Islet precursor cell (in vitro differentiated cells): ENCODE results near the gene LACRT.
"Not testable (repeated sequence)": the region's sequence is repeated elsewhere in the genome, so short reads cannot be mapped to it uniquely, and the experiment has no call there.

Experiments used
- DNase-seq: peaks from one replicate; pipeline ENCODE4 v3.0.0-alpha.2; 2018

LACRT gene

GRCh38 chr12:54634795-54635194 lies at the start of gene LACRT:
Gene LACRT, minus strand, starts transcription at chr12:54634895. Its CDS starts 54 bp downstream, at chr12:54634841.
- peak; percentile 36 for DNase-seq

DNA sequence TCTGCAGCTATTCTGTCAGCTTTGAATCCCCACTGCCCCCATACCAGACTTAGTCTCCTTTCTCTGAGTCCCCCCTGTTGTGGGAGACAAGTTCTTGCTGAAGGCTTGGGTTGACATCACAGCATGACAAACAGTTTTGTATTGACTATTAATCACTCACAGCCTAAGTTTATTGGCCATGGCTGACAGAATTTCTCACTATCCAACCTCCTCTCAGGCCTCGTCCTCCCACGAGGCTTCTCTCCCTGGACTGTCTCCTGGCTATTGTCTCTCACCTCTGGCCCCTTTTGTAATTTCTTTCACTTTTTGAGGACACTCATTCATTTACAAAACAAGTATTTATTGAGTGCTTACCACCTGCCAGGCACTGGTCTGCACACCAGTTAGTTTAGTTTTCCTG lies 48.7 kb upstream of the LACRT start:
- no peak for DNase-seq

DNA sequence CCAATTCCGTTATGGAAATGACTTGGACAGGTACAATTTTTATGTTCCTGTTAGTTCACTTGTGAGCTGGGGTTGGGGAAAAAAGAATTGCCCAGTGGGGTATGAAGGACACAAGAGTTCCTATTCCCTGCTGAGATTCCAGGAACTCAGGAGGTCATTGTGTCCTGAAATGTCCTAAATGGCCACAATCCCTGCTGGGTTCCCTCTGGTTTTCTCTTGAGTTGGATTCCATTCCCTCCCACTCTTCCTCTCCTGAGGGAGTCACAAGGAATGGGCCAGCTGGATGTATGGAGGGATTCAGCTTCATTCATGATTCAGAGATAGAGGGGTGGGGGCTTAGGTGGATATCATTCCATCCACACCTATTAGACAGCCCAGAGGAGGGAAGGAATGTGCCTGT lies 48.0 kb upstream of the LACRT start:
- DNase-seq: no peak

- peak; percentile 82 for DNase-seq
These were observed 45.7 kb upstream of the LACRT start for GRCh38 chr12:54680374-54680773.

- peak; percentile 50 for DNase-seq
These were observed 43.4 kb upstream of the LACRT start for GRCh38 chr12:54678131-54678530.

DNA sequence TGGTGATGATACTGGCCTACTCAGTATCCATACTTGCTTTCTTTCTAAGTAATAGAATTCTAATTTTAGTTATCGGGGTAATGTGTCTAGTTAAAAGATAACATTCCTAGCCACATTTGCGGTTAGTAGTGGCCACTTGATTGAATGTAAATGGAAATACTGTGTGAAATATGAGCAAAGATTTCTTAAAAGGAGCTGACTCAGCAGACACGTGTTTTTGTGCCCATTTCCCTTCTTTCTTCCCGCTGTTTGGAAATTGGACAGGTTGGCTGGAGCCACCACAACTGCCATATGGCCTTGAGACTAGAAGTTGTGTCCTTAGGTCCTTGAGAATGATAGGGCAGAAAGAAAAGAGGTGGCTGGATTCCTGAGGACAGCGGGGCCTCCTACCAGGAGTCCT lies 33.2 kb upstream of the LACRT start:
- DNase-seq: peak; percentile 32

- peak; percentile 25 for DNase-seq
These were observed 31.3 kb upstream of the LACRT start for GRCh38 chr12:54666008-54666407.

DNA sequence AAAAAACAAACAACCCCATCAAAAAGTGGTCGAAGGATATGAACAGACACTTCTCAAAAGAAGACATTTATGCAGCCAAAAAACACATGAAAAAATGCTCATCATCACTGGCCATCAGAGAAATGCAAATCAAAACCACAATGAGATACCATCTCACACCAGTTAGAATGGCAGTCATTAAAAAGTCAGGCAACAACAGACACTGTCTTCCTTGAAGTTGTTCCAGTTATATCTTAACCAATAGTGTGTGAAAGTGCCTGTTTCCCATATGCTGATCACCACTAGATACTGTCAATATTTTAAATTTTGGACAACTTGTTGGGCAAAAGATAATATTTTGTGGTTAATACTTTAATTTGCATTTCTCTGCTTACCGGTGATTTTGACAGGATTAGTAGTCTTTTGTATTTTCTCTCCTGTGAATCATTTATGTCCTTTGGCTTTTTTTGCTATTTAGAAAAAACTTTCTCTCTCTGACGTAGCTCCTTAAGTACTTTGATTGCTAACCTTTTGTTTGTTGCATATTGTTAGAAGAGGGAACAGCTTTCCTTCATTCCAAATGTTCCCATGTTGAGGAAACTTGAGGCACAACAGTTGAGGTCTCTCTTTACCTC lies 30.4 kb upstream of the LACRT start:
- not testable (repeated sequence) for DNase-seq

DNA sequence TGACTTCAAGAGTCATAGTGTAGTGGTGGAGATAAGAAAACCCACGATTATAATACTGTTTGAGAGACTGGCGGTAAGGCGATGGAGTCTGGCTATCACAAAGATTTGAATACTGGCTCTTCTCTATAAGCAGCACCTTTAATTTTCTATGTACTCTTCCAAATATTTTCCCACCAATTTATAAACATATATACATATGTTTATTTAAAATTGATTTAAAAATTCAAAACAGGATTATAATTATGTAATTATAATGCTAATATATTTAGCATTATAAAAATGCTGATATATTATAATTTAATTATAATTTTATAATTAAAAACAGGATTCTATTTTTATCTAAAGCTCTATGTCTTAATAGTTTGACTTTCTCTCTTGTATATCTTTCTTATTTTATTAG lies 28.9 kb upstream of the LACRT start:
- DNase-seq: no peak

GRCh38 chr12:54662026-54662425 lies 27.3 kb upstream of the LACRT start:
- peak; percentile 40 for DNase-seq

DNA sequence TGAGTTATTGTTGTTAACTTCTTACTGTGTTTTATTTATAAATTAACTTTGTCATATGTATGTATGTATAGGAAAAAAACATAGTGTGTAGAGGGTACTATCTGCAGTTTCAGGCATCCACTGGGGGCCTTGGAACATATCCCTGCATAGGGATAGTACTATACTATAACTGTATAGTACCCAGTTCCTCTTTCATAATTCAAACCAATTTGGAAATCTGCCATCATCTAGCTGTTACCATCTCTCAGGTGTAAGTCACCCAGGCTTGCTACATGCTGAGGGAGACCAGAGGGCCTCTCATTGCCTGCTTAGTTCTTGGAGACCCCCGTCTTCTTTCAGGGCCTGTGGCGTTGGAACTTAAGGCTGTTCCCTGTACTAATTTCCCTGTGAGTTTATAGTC lies 26.4 kb upstream of the LACRT start:
- DNase-seq: peak; percentile 30

DNA sequence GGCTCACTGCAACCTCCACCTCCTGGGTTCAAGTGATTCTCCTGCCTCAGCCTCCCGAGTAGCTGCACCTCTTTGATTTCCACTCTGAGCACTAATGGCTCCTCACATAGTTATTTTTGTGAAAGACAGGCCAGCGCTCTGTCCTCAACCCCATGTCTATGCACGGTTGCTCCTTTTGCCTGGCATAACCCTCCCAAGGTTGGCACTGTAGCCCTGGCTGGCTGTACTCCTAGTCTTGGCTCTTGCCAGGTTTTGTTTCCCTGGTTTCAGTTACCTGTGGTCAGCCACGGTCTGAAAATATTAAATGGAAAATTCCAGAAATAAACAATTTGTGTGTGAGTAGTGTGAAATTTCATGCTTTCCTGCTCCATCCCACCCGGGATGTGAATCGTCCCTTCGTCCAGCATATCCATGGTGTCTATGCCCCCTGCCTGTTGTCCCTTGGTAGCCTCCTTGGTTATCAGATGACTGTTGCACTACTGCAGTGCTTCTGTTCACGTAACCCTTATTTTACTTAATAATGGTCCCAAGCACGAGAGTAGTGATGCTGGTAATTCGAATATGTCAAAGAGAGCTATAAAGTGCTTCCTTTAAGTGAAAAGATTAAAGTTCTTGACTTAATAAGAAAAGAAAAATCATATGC lies 25.7 kb upstream of the LACRT start:
- peak; percentile 22 for DNase-seq

- DNase-seq: peak; percentile 92
These were observed 23.9 kb upstream of the LACRT start for GRCh38 chr12:54658306-54659264.

GRCh38 chr12:54657105-54657607 lies 22.5 kb upstream of the LACRT start:
- DNase-seq: peak; percentile 22

DNA sequence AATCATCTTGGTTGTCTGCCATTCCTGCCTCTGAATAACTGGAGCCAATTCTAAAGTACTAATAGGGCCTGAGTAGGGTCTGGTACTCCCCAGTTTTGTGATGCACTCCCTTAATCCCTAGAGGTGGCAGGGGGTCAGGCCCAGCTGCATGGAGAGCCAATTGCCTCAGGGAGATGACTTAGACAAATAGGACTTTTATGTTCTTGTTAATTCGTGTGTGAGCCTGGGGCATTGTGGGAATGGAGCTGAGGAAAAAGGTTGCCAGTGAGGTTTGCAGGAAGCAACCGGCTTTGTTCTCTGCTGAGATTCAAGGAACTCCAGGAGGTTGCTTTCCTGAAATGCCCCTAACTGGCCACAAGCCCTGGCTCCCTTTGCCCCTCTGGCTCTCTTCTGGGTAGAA lies 20.2 kb upstream of the LACRT start:
- DNase-seq: peak; percentile 75

DNA sequence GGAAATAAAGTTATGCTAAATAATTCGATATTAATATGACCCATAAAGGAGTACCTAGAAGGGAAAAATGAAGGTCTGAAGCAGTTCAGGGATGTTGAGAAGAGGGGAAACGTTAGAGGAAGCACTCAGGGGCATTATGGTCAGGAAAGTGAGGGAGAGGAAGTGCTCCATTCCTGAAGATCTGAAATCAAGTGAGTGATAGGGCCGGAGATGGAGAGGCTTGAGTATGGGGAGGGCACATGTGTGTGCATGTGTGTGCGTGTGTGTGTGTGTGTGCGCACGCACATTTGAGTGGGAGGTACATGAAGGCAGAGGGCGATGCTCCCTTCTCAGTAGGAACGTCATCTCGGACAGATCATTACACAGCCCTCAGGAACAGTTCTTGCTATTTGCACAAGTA lies 18.3 kb upstream of the LACRT start:
- no peak for DNase-seq

DNA sequence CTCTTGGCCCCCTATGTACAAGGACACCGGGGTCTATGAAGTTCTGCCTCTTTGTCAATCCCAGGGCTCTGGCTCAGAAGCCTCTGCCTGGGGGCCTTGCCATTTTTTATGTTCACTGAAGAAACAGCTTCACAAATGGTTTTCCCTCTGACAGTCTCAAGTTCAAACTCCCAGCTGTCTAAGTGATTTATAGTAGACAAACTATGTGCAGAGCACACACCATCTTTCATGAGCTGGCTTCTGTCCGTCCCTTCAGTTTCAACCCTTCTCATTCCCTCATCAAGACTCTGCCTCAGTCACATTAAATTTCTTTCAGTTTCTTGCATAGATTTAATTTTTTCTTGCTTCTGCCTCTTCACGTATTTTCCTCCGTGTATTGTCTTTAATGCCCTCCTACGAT lies 16.2 kb upstream of the LACRT start:
- DNase-seq: no peak

DNA sequence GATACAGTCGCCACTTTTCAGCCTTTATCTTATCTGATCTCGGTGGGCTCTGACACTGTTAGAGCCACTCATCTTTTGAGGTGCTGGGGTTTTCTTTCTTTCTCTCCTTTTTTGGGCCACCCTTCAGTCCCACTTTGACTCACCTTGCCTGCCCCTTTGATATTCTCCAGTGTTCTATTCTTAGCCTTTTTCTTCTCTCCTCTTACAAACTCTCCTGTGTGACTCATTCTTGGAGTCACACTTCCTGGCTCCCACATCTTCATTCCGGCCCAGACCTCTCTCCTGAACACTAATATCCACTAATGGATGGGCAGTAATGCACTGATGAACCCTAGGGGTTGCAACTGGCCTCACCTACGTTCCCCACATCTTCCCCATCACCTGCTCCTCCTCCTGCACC lies 15.7 kb upstream of the LACRT start:
- DNase-seq: peak; percentile 68

GRCh38 chr12:54649825-54650224 lies 15.1 kb upstream of the LACRT start:
- DNase-seq: peak; percentile 32

DNA sequence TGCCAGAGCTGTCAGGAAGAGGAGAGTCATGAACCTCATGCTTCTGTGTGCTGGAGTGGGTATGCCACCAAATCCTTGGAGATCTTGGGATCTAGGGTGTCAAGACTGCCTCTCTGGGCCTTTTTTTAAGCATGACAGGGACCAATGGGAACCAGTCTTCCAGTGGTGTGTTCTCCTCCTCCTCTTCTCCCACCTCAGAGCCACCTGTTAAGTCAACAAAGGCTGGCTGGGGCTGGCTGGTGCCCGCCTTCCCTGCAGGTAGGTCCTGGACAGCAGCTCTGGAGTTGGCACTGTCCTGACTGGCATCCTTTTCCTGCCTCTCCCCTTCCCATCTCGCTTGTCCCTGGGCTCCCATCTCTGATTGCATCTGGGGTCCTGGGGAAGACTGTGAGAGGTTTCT lies 13.6 kb upstream of the LACRT start, which contains the start of gene DCD:
DCD (minus strand) TSS at position 101 of the 400 bp plus-strand sequence; CDS start at position 39, 62 bp downstream.
- DNase-seq: no peak

DNA sequence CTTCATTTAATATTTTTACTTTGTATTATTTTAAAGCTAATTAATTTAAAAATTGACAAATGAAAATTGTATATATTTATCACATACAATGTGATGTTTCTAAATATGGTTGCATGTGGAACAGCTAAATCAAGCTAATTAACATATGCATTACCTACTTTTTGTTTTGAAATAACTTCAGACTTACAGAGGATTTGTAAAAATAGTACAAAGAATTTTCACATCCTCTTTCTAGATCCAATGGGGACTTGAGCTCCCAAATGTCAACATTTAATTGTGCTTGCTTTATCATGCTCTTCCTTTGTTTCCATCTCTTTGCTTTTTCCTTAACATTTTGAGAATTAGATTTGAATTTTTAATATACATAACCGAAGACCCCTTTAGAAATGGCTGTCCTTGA lies 6.9 kb upstream of the LACRT start:
- no peak for DNase-seq

GRCh38 chr12:54641089-54641488 lies 6.4 kb upstream of the LACRT start:
- DNase-seq: no peak

DNA sequence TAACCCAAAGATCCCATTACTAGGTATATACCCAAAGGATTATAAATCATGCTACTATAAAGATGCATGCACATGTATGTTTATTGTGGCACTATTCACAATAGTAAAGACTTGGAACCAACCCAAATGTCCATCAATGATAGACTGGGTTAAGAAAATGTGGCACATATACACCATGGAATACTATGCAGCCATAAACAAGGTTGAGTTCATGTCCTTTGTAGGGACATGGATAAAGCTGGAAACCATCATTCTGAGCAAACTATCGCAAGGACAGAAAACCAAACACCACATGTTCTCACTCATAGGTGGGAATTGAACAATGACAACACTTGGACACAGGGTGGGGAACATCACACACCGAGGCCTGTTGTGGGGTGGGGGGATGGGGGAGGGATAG lies 4.4 kb upstream of the LACRT start:
- not testable (repeated sequence) for DNase-seq
